ENCODE results near the gene GLI3. TPM values are rescaled to one million over a fixed set of nuclear protein-coding genes. Genes with fewer than 3 reads are reported as not detected.

Gene GLI3
- total and polyA plus RNA-seq, 2 of the 4 experiments (the other 2 are of a cell fraction): 1.3 to 3.9 TPM

DNA sequence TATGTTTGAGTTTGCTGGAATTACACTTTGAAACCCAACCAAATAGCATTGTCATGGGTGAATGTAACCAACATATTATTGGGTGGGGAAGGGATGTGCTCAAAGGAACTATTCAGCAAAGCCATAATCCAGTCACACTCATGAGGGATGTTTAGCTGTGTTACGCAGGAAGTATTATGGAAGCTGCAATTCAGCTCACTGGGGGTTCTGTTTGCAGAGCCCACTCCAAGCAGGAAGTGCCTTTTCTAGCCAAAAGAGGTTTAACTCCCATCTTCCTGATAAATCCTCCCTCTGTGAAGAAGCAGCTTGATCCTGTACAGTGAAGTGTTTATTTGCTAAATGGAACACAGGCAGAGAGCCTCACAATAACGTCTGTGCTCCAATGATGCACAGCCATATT, 172.5 kb downstream of the GLI3 start:
- ChIA-PET POLR2A (ENCODE audit: unreplicated experiment) (no interaction called here), CTCF (no interaction called here)
- no peak overlapping the region for H3K18ac ChIP-seq (ENCODE audit: low read depth, low read length)
- no peak overlapping the region for H4K8ac ChIP-seq (ENCODE audit: low read depth in 2 of 2, low read length in 2 of 2)
- no peak overlapping the region for H3K4ac ChIP-seq (ENCODE audit: low read depth, low read length)
- H2AK5ac ChIP-seq (ENCODE audit: low read depth, low read length): no peak overlapping the region
- H4K5ac ChIP-seq (ENCODE audit: low read depth, low read length): no peak overlapping the region
- no peaks in the 10 kb centered on the region for H3K27me3 ChIP-seq (ENCODE audit: control insufficient read depth, insufficient read depth, low read length)
- no peaks in the 10 kb centered on the region for H3K9me3 ChIP-seq (ENCODE audit: control insufficient read depth, insufficient read depth, low read length)
- H3K23ac ChIP-seq (ENCODE audit: low read depth, low read length): no peak overlapping the region
- no TSS peak for BruUV-seq (replicated peaks)
- H4K91ac ChIP-seq (ENCODE audit: insufficient read depth, low read depth, low read length): no peak overlapping the region
- no peak overlapping the region for H3K27ac ChIP-seq (ENCODE audit: insufficient read depth, low read length)
- in situ Hi-C loops (cut with MboI; ENCODE audit: low sequenced_read_pairs) (no loop called here), dilution Hi-C loops (cut with HindIII; ENCODE audit: low sequenced_read_pairs, unreplicated experiment) (no loop called here), intact Hi-C loops (cut with micrococcal nuclease) (no loop called here)
- H2BK20ac ChIP-seq (ENCODE audit: low read depth, low read length): no peak overlapping the region
- DNase-seq: no peak
- no peak overlapping the region for H2BK15ac ChIP-seq (ENCODE audit: low read depth, low read length)
- H3K79me1 ChIP-seq (ENCODE audit: low read depth in 1 of 2, low read length in 2 of 2): peaks cover 3 to 7% of the 10 kb centered on the region in 2 experiments; a peak in 1 of 4 replicates
- no CpG with 5 or more reads among the region's 2 CpGs for WGBS, 2 experiments (ENCODE audit: extremely low coverage in 2 of 2, insufficient read length in 1 of 2)
- H3K9ac ChIP-seq (ENCODE audit: low read depth, low read length): no peak overlapping the region
- no peak overlapping the region for H3K56ac ChIP-seq (ENCODE audit: extremely low read depth, insufficient read depth, low read length)
- peaks cover 2% of the 10 kb centered on the region for H3K4me1 ChIP-seq (ENCODE audit: control insufficient read depth, insufficient read depth, low read length)
- peaks cover 1% of the 10 kb centered on the region for H3K36me3 ChIP-seq (ENCODE audit: control insufficient read depth, insufficient read depth, low read length)
- TF ChIP-seq RCOR1 (IDR thresholded peaks at IDR 0.05; ENCODE audit: insufficient replicate concordance, low read length) (no peak), MXI1 (IDR thresholded peaks at IDR 0.05; ENCODE audit: borderline replicate concordance, low read depth, low read length) (no peak), NFE2L2 (IDR thresholded peaks at IDR 0.05; ENCODE audit: low read depth, low read length) (no peak), CEBPB (IDR thresholded peaks at IDR 0.05; ENCODE audit: low read depth, low read length) (no peak), RFX5 (IDR thresholded peaks at IDR 0.05; ENCODE audit: low read depth, low read length) (no peak), RAD21 (IDR thresholded peaks at IDR 0.05; ENCODE audit: low read length) (no peak)
- no peak overlapping the region for H3K14ac ChIP-seq (replicated peaks; ENCODE audit: low read depth, low read length)
- no peak overlapping the region for H2BK5ac ChIP-seq (ENCODE audit: low read depth, low read length, poor library complexity, severe bottlenecking)
- no peak overlapping the region for H3K4me2 ChIP-seq (ENCODE audit: low read depth, low read length)
- no peak overlapping the region for H2AFZ ChIP-seq (replicated peaks; ENCODE audit: low read length, poor library complexity)
- no peak overlapping the region for H3K4me3 ChIP-seq (ENCODE audit: insufficient read depth, low read depth, low read length)
- H2AK9ac ChIP-seq (replicated peaks; ENCODE audit: low read depth, low read length, poor library complexity): no peak overlapping the region
- no peak overlapping the region for H2BK120ac ChIP-seq (ENCODE audit: low read depth, low read length)
- H4K20me1 ChIP-seq (ENCODE audit: insufficient read depth, low read length): 0 out of 2 replicates have a peak, but pooled peaks cover 4% of the 10 kb centered on the region
- ATAC-seq (ENCODE audit: low read depth): no peak
- H3K9me1 ChIP-seq (ENCODE audit: insufficient read depth, low read length): no peaks in the 10 kb centered on the region

Data from IMR-90 (cell line).